SH-SY5Y (cell line): Measurements from ENCODE around the gene AKR1C4.

Source experiments
- GATA2 ChIP-seq: IDR thresholded peaks from 2 replicates; pipeline ENCODE4 v1.6.1; 2011; ENCODE audit warnings: mild to moderate bottlenecking, low read depth, low read length
- GATA3 ChIP-seq: IDR thresholded peaks from 2 replicates; pipeline ENCODE4 v1.6.1; 2011; ENCODE audit warnings: low read depth, mild to moderate bottlenecking, low read length, moderate library complexity

DNA sequence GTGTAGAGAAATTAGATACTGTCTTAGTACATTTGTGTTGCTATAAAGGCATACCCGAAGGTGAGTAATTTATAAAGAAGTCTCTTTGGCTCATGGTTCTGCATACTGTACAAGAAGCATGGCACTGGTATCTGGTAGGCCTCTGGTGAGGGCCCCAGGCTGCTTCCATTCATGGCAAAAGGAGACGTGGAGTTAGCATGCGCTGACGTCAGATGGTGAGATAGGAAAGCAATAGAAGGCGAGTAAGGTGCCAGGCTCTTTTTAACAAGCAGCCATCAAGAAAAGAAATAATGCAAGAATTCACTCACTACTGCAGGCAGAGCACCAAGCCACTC is 49.8 kb upstream of the AKR1C4 start:
- no peak for TF ChIP-seq GATA2
- no peak for TF ChIP-seq GATA3
